SU-DHL-6 (cell line): ENCODE results near the gene CROCC.
"Not testable (repeated sequence)": the region's sequence is repeated elsewhere in the genome, so short reads cannot be mapped to it uniquely, and the experiment has no call there.

ENCODE experiments used
- H2AFZ ChIP-seq: fragments of 200-600 bp; sonication (generic); 2 replicates; pipeline ENCODE4 v1.6.1; 2014; ENCODE audit warnings: low read depth, mild to moderate bottlenecking, moderate library complexity, mixed read lengths, antibody characterized with exemption, low read length; ENCODE audit not compliant: severe bottlenecking
- H3F3A ChIP-seq: fragments of 200-600 bp; shearing (Covaris generic); 2 replicates; pipeline ENCODE4 v1.6.0; 2016; ENCODE audit warnings: antibody characterized with exemption, mild to moderate bottlenecking; ENCODE audit not compliant: insufficient read depth
- H3K27ac ChIP-seq: fragments of 200-600 bp; sonication (generic); 2 replicates; pipeline ENCODE4 v1.5.1; 2016; ENCODE audit warnings: low read depth, mild to moderate bottlenecking, low read length, moderate library complexity, mixed read lengths
- H3K27me3 ChIP-seq: fragments of 200-600 bp; sonication (generic), shearing (Covaris generic); 2 replicates; pipeline ENCODE4 v1.6.0; 2014; ENCODE audit warnings: mild to moderate bottlenecking, low read length
- H3K36me3 ChIP-seq: fragments of 200-600 bp; sonication (generic); 2 replicates; pipeline ENCODE4 v1.6.1; 2014; ENCODE audit warnings: mild to moderate bottlenecking, low read length, mixed read lengths
- H3K4me2 ChIP-seq: fragments of 300-600, 200-600 bp; shearing (Covaris generic), sonication (generic); 2 replicates; pipeline ENCODE4 v1.6.0; 2014; ENCODE audit warnings: low read length, low read depth, mild to moderate bottlenecking; ENCODE audit not compliant: poor library complexity, severe bottlenecking
- H3K4me3 ChIP-seq: fragments of 200-600 bp; sonication (generic); 2 replicates; pipeline ENCODE4 v1.5.1; 2014; ENCODE audit warnings: antibody characterized with exemption, low read length, mild to moderate bottlenecking, mixed read lengths; ENCODE audit not compliant: insufficient read depth, poor library complexity, severe bottlenecking
- H3K79me2 ChIP-seq: fragments of 200-600 bp; sonication (generic); 2 replicates; pipeline ENCODE4 v1.6.1; 2014; ENCODE audit warnings: mild to moderate bottlenecking, low read length, moderate library complexity; ENCODE audit not compliant: insufficient read depth
- H3K9ac ChIP-seq: fragments of 200-600 bp; sonication (generic); 2 replicates; pipeline ENCODE4 v1.7.0; 2014; ENCODE audit warnings: mild to moderate bottlenecking, low read length
- H3K9me2 ChIP-seq: fragments of 200-600 bp; sonication (generic); replicated peaks from 2 replicates; pipeline ENCODE4 v1.6.1; 2014; ENCODE audit warnings: low read length; ENCODE audit not compliant: insufficient read depth
- H3K9me3 ChIP-seq: fragments of 200-600 bp; sonication (generic); 2 replicates; pipeline ENCODE4 v1.6.1; 2014; ENCODE audit warnings: low read length, mixed read lengths; ENCODE audit not compliant: insufficient read depth
- H4K20me1 ChIP-seq: fragments of 200-600 bp; sonication (generic); 2 replicates; pipeline ENCODE4 v1.6.1; 2014; ENCODE audit warnings: low read depth, mild to moderate bottlenecking, antibody characterized with exemption, low read length, moderate library complexity, mixed read lengths
- CTCF ChIP-seq: fragments of 200-600 bp; sonication (generic); IDR thresholded peaks from one replicate; pipeline ENCODE4 v1.5.1; 2017; ENCODE audit warnings: antibody characterized with exemption, mild to moderate bottlenecking, low read length, moderate library complexity; ENCODE audit not compliant: insufficient read depth, poor library complexity, severe bottlenecking
- EZH2phosphoT487 ChIP-seq: fragments of 200-600 bp; sonication (generic), shearing (Covaris generic); conservative IDR thresholded peaks from 2 replicates; pipeline ENCODE4 v1.6.1; 2018; ENCODE audit warnings: mild to moderate bottlenecking, antibody characterized with exemption, low read length, moderate library complexity, mixed read lengths

CROCC gene

GRCh38 chr1:16921391-16922185 is at the start of gene CROCC:
CROCC (plus strand) TSS chr1:16921931; CDS start chr1:16922019, 88 bp downstream.
- peak; percentile 9 for TF ChIP-seq CTCF
- no peak for TF ChIP-seq EZH2phosphoT487
- H3K9ac ChIP-seq = peak within 1 kb of the TSS; percentile 28; the same call in 1 of the 2 replicates
- H3K36me3 ChIP-seq = no peaks in the 10 kb centered on the region
- no peaks in the 10 kb centered on the region for H3K9me3 ChIP-seq
- H3K4me2 ChIP-seq = peak within 1 kb of the TSS; percentile 14
- H3K9me2 ChIP-seq = no peaks in the 10 kb centered on the region
- no peaks in the 10 kb centered on the region for H4K20me1 ChIP-seq
- H3K79me2 ChIP-seq = no peaks in the 10 kb centered on the region
- no peak within 1 kb of the TSS for H2AFZ ChIP-seq
- H3K27ac ChIP-seq = no peak within 1 kb of the TSS
- H3K27me3 ChIP-seq = no peaks in the 10 kb centered on the region
- H3K4me3 ChIP-seq = peak within 1 kb of the TSS; percentile 0
- H3F3A ChIP-seq = no peaks in the 10 kb centered on the region

GRCh38 chr1:16872152-16873075 is 49.3 kb upstream of the CROCC start:
- H3K4me2 ChIP-seq, H4K20me1 ChIP-seq, H3K79me2 ChIP-seq, H3K27me3 ChIP-seq, H3K9me2 ChIP-seq, H3K9me3 ChIP-seq, H3K36me3 ChIP-seq, H3F3A ChIP-seq, H3K9ac ChIP-seq, H2AFZ ChIP-seq, H3K27ac ChIP-seq, H3K4me3 ChIP-seq: not testable (repeated sequence)

GRCh38 chr1:16873076-16873879 is 48.5 kb upstream of the CROCC start:
- H2AFZ ChIP-seq, H4K20me1 ChIP-seq, H3K4me3 ChIP-seq, H3K79me2 ChIP-seq, H3K27ac ChIP-seq, H3K36me3 ChIP-seq, H3K9me3 ChIP-seq, H3K9ac ChIP-seq, H3K4me2 ChIP-seq, H3F3A ChIP-seq, H3K27me3 ChIP-seq, H3K9me2 ChIP-seq: not testable (repeated sequence)

GRCh38 chr1:16874968-16875765 is 46.6 kb upstream of the CROCC start:
- H3K9ac ChIP-seq, H3K27ac ChIP-seq, H3K36me3 ChIP-seq, H3K79me2 ChIP-seq, H3K4me2 ChIP-seq, H2AFZ ChIP-seq, H3F3A ChIP-seq, H3K4me3 ChIP-seq, H3K9me3 ChIP-seq, H3K27me3 ChIP-seq, H3K9me2 ChIP-seq, H4K20me1 ChIP-seq: not testable (repeated sequence)

DNA sequence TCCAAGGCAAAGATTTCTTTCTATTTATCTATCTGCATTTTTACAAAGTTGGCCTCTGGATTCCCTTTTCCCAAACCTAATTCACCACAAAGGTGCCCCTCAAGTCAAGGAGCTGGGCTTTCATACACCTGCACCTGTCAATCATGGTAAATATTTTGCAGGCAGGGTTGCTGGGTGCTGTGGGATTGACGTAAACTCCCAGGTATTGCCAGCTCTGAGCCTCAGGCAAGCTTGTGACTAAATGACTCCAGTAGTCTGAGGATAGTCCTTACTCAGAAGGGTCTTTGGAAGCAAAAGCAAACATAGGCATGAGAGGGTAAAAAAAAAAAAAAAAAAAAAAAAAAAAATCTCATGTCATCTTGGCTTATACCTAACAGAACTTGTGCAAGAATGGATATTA is 40.0 kb upstream of the CROCC start:
- H3K9me3 ChIP-seq, H3K4me2 ChIP-seq, H3F3A ChIP-seq, H3K27ac ChIP-seq, H4K20me1 ChIP-seq, H3K36me3 ChIP-seq, H3K9ac ChIP-seq, H3K4me3 ChIP-seq, H2AFZ ChIP-seq, H3K9me2 ChIP-seq, H3K79me2 ChIP-seq, H3K27me3 ChIP-seq: not testable (repeated sequence)
